G401.6 (cell line): ENCODE results near the gene RANBP3.
"Not testable (repeated sequence)": the region's sequence is repeated elsewhere in the genome, so short reads cannot be mapped to it uniquely, and the experiment has no call there.

Experiments used
- FAIRE-seq: peaks from 2 replicates; lab custom pipeline; 2012; peaks lifted over from hg19 to GRCh38; lab: Jason Lieb, UNC

Gene RANBP3

GRCh38 chr19:5900976-5901375, 77.0 kb downstream of the RANBP3 start:
- no peak for FAIRE-seq

GRCh38 chr19:5899728-5900526, 78.0 kb downstream of the RANBP3 start:
- FAIRE-seq: no peak

- no peak for FAIRE-seq
Measured at GRCh38 chr19:5897189-5897969, 80.6 kb downstream of the RANBP3 start.

GRCh38 chr19:5896365-5897076, 81.4 kb downstream of the RANBP3 start:
- FAIRE-seq: no peak

- FAIRE-seq: no peak
Measured at GRCh38 chr19:5895890-5896289, 82.0 kb downstream of the RANBP3 start.

GRCh38 chr19:5895409-5895808, 82.5 kb downstream of the RANBP3 start:
- no peak for FAIRE-seq

- no peak for FAIRE-seq
Measured at GRCh38 chr19:5894704-5895349, 83.1 kb downstream of the RANBP3 start.

GRCh38 chr19:5893907-5894703, 83.8 kb downstream of the RANBP3 start:
- FAIRE-seq: no peak

- no peak for FAIRE-seq
Measured at GRCh38 chr19:5893296-5893903, 84.5 kb downstream of the RANBP3 start.

GRCh38 chr19:5892772-5893275, 85.1 kb downstream of the RANBP3 start:
- no peak for FAIRE-seq

GRCh38 chr19:5891938-5892771, 85.8 kb downstream of the RANBP3 start:
- no peak for FAIRE-seq

- FAIRE-seq: no peak
Measured at GRCh38 chr19:5891572-5891937, 86.4 kb downstream of the RANBP3 start.

GRCh38 chr19:5890099-5890498, 87.8 kb downstream of the RANBP3 start:
- no peak for FAIRE-seq

- no peak for FAIRE-seq
Measured at GRCh38 chr19:5889288-5889971, 88.5 kb downstream of the RANBP3 start.

GRCh38 chr19:5884065-5884811, 93.7 kb downstream of the RANBP3 start:
- FAIRE-seq: not testable (repeated sequence)

GRCh38 chr19:5883157-5883873, 94.6 kb downstream of the RANBP3 start:
- not testable (repeated sequence) for FAIRE-seq

GRCh38 chr19:5882421-5882968, 95.4 kb downstream of the RANBP3 start:
- FAIRE-seq: no peak
